HCT116 (cell line): ENCODE data around the gene ADRB1. TPM values are rescaled to one million over a fixed set of nuclear protein-coding genes. Genes with fewer than 3 reads are reported as not detected.

Source experiments
- ATAC-seq: fragments of 200-7000 bp; cut with Tn5 transposase; 2 replicates; pipeline ENCODE4 v1.9.1; 2020; ENCODE audit warnings: mild to moderate bottlenecking, moderate library complexity
- BruUV-seq: library from RNA; stranded (reverse); fragments of 400-500 nt; replicated peaks from 2 replicates; lab custom pipeline; 2021; lab: Mats Ljungman, UMichigan
- CTCF ChIA-PET: fragments of 300-600 bp; sonication (Branson Sonifier 250); formaldehyde crosslinking; loops from one replicate; lab custom pipeline; 2021; ENCODE audit warnings: antibody characterized with exemption; lab: Charles Lee
- POLR2A ChIA-PET: fragments of 300-600, 350-600 bp; sonication (Branson Sonifier 250); formaldehyde crosslinking; loops from one replicate; lab custom pipeline; 2021; ENCODE audit warnings: antibody characterized with exemption; lab: Charles Lee
- RAD21 ChIA-PET, 2 experiments: fragments of 300-600 bp; sonication (Branson Sonifier 250); formaldehyde crosslinking; loops; one replicate each; lab custom pipeline; 2023; ENCODE audit warnings: low total read pairs in 2 of 2; ENCODE audit not compliant: uncharacterized antibody in 2 of 2, unreplicated experiment in 2 of 2, low non-redundant PET in 1 of 2; lab: Charles Lee
- DNase-seq: peaks from one replicate; pipeline ENCODE4 v3.0.0-alpha.2; 2010; ENCODE audit warnings: low read depth, low spot score
- H2AFZ ChIP-seq: fragments of 200-600 bp; shearing (Covaris generic), sonication (generic); 2 replicates; pipeline ENCODE4 v1.6.1; 2017; ENCODE audit warnings: low read depth, mixed run types, mixed read lengths, antibody characterized with exemption, low read length; ENCODE audit not compliant: poor library complexity, severe bottlenecking
- H3K27ac ChIP-seq: 2 replicates; pipeline ENCODE4 v1.5.1; 2012; ENCODE audit warnings: low read depth, low read length
- H3K27me3 ChIP-seq: fragments of 200-600 bp; sonication (generic); 2 replicates; pipeline ENCODE4 v1.6.1; 2016; ENCODE audit warnings: mixed run types, low read length, mixed read lengths; ENCODE audit not compliant: insufficient read depth
- H3K36me3 ChIP-seq, 2 experiments: fragments of 200-500 bp in 1 of 2; fragments of 200-600 bp in 1 of 2; sonication (Bioruptor generic) in 1 of 2; sonication (generic) in 1 of 2; 2 replicates each; pipeline versions ENCODE4 v1.5.1 to v1.6.1; 2014 to 2016; ENCODE audit warnings: low read length in 2 of 2, inconsistent platforms in 1 of 2, mixed read lengths in 1 of 2, mixed run types in 1 of 2; ENCODE audit not compliant: insufficient read depth in 2 of 2, control insufficient read depth in 1 of 2
- H3K4me1 ChIP-seq, 2 experiments: fragments of 200-600 bp in 1 of 2; sonication (generic) in 1 of 2; 2 replicates each; pipeline versions ENCODE4 v1.5.1 to v1.6.1; 2012 to 2017; ENCODE audit warnings: low read length in 2 of 2, inconsistent platforms in 1 of 2, mild to moderate bottlenecking in 1 of 2, mixed read lengths in 1 of 2, mixed run types in 1 of 2, moderate library complexity in 1 of 2; ENCODE audit not compliant: insufficient read depth in 2 of 2, control insufficient read depth in 1 of 2
- H3K4me2 ChIP-seq: fragments of 200-600 bp; sonication (generic); 2 replicates; pipeline ENCODE4 v1.6.1; 2017; ENCODE audit warnings: mixed run types, low read length, mixed read lengths
- H3K4me3 ChIP-seq, 2 experiments: fragments of 200-600 bp in 1 of 2; sonication (generic) in 1 of 2; replicated peaks in 1 of 2; 2 replicates each; pipeline ENCODE4 v1.5.1; 2011 to 2016; ENCODE audit warnings: low read length in 2 of 2, control low read depth in 1 of 2, low read depth in 1 of 2, mild to moderate bottlenecking in 1 of 2, mixed read lengths in 1 of 2, mixed run types in 1 of 2
- H3K79me2 ChIP-seq: fragments of 200-600 bp; sonication (generic); 2 replicates; pipeline ENCODE4 v1.6.1; 2017; ENCODE audit warnings: mild to moderate bottlenecking, mixed run types, low read length, moderate library complexity, mixed read lengths; ENCODE audit not compliant: insufficient read depth
- H3K9ac ChIP-seq: fragments of 200-600 bp; sonication (generic); 2 replicates; pipeline ENCODE4 v1.6.1; 2016; ENCODE audit warnings: low read length, mixed read lengths
- H3K9me2 ChIP-seq: fragments of 200-600 bp; sonication (generic), shearing (Covaris generic); 2 replicates; pipeline ENCODE4 v1.6.1; 2017; ENCODE audit warnings: mixed run types, mild to moderate bottlenecking, moderate library complexity; ENCODE audit not compliant: insufficient read depth
- H3K9me3 ChIP-seq, 2 experiments: fragments of 200-500 bp in 1 of 2; fragments of 200-600 bp in 1 of 2; sonication (Bioruptor generic) in 1 of 2; sonication (generic) in 1 of 2; 2 replicates each; pipeline ENCODE4 v1.6.1; 2014 to 2017; ENCODE audit warnings: low read length in 2 of 2, mixed read lengths in 2 of 2, inconsistent platforms in 1 of 2, low read depth in 1 of 2, mild to moderate bottlenecking in 1 of 2, mixed run types in 1 of 2, moderate library complexity in 1 of 2; ENCODE audit not compliant: control insufficient read depth in 1 of 2, insufficient read depth in 1 of 2
- H4K20me1 ChIP-seq: fragments of 200-600 bp; sonication (generic), shearing (Covaris generic); 2 replicates; pipeline ENCODE4 v1.6.1; 2017; ENCODE audit warnings: mixed run types, mild to moderate bottlenecking, moderate library complexity; ENCODE audit not compliant: insufficient read depth
- CBX3 ChIP-seq: IDR thresholded peaks from 2 replicates; pipeline ENCODE4 v1.6.1; 2012; ENCODE audit warnings: low read depth
- CEBPB ChIP-seq: IDR thresholded peaks from 2 replicates; pipeline ENCODE4 v1.6.1; 2012; ENCODE audit warnings: low read depth
- EGR1 ChIP-seq: IDR thresholded peaks from 2 replicates; pipeline ENCODE4 v1.6.1; 2012; ENCODE audit warnings: low read depth
- ELF1 ChIP-seq: IDR thresholded peaks from 2 replicates; pipeline ENCODE4 v1.6.1; 2012; ENCODE audit warnings: low read depth, borderline replicate concordance
- EZH2phosphoT487 ChIP-seq: fragments of 200-600 bp; IDR thresholded peaks from 2 replicates; pipeline ENCODE4 v1.6.1; 2018; ENCODE audit warnings: antibody characterized with exemption, borderline replicate concordance
- POLR2A ChIP-seq: IDR thresholded peaks from 2 replicates; pipeline ENCODE4 v1.7.0; 2011; ENCODE audit warnings: borderline replicate concordance; ENCODE audit not compliant: insufficient read depth, insufficient read length; ENCODE audit errors: extremely low read depth
- RAD21 ChIP-seq: IDR thresholded peaks from 2 replicates; pipeline ENCODE4 v1.6.1; 2012; ENCODE audit warnings: low read depth, mild to moderate bottlenecking
- SIN3A ChIP-seq: IDR thresholded peaks from 2 replicates; pipeline ENCODE4 v1.6.1; 2012; ENCODE audit warnings: low read depth
- TCF7L2 ChIP-seq: IDR thresholded peaks from 2 replicates; pipeline ENCODE4 v1.7.0; 2011; ENCODE audit warnings: borderline replicate concordance, inconsistent platforms; ENCODE audit not compliant: insufficient read depth, insufficient read length; ENCODE audit errors: extremely low read depth
- YY1 ChIP-seq: IDR thresholded peaks from 2 replicates; pipeline ENCODE4 v1.6.1; 2011; ENCODE audit warnings: low read length, low read depth, moderate library complexity, mild to moderate bottlenecking; ENCODE audit not compliant: insufficient replicate concordance; ENCODE audit errors: extremely low read depth
- ZFX ChIP-seq: fragments of 450-650 bp; IDR thresholded peaks from 2 replicates; pipeline ENCODE4 v1.6.1; 2017
- intact Hi-C: fragments of 100-400 bp; cut with micrococcal nuclease; formaldehyde crosslinking; loops from 2 replicates; pipeline ENCODE4 v1.10.0; 2022
- total RNA-seq: library from RNA; stranded (reverse); gene quantifications from one replicate; pipeline ENCODE4 v1.2.1, GENCODE V29; 2021; ENCODE audit not compliant: unreplicated experiment
- TF ChIP-seq, protein P1 (sequence below): IDR thresholded peaks from 2 replicates; pipeline ENCODE4 v1.6.1; 2012; ENCODE audit warnings: low read depth
- TF ChIP-seq, protein P2 (sequence below): IDR thresholded peaks from 2 replicates; pipeline ENCODE4 v1.6.1; 2012

ADRB1 gene
- total RNA-seq, 1 experiment from 2014 or later = 0.89 TPM

GRCh38 chr10:114078346-114078745, 34.7 kb downstream of the ADRB1 start:
- Histone ChIP-seq H3K27me3 (no peaks in the 10 kb centered on the region), H3K4me3 (no peak overlapping the region), H2AFZ (no peak overlapping the region), H3K9me3 (no peaks in the 10 kb centered on the region), H3K4me1 (no peaks in the 10 kb centered on the region), H3K36me3 (no peaks in the 10 kb centered on the region), H3K9ac (no peak overlapping the region), H4K20me1 (no peaks in the 10 kb centered on the region), H3K27ac (no peak overlapping the region), H3K9me2 (no peaks in the 10 kb centered on the region), H3K4me2 (no peak overlapping the region), H3K79me2 (no peaks in the 10 kb centered on the region)
- ChIA-PET POLR2A (no interaction called here), CTCF (interaction anchor here (0.8 to 1.2 kb wide), 2 partner anchors 9 to 280 kb away, joined by 3 to 8 read pairs; no protein-coding TSS in a partner anchor), RAD21 (no interaction called here)
- DNase-seq (no peak), ATAC-seq (no peak)
- intact Hi-C loops = no loop called here
- BruUV-seq = no TSS peak
- TF ChIP-seq, protein P1, sequence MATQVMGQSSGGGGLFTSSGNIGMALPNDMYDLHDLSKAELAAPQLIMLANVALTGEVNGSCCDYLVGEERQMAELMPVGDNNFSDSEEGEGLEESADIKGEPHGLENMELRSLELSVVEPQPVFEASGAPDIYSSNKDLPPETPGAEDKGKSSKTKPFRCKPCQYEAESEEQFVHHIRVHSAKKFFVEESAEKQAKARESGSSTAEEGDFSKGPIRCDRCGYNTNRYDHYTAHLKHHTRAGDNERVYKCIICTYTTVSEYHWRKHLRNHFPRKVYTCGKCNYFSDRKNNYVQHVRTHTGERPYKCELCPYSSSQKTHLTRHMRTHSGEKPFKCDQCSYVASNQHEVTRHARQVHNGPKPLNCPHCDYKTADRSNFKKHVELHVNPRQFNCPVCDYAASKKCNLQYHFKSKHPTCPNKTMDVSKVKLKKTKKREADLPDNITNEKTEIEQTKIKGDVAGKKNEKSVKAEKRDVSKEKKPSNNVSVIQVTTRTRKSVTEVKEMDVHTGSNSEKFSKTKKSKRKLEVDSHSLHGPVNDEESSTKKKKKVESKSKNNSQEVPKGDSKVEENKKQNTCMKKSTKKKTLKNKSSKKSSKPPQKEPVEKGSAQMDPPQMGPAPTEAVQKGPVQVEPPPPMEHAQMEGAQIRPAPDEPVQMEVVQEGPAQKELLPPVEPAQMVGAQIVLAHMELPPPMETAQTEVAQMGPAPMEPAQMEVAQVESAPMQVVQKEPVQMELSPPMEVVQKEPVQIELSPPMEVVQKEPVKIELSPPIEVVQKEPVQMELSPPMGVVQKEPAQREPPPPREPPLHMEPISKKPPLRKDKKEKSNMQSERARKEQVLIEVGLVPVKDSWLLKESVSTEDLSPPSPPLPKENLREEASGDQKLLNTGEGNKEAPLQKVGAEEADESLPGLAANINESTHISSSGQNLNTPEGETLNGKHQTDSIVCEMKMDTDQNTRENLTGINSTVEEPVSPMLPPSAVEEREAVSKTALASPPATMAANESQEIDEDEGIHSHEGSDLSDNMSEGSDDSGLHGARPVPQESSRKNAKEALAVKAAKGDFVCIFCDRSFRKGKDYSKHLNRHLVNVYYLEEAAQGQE = no peak
- no peak for TF ChIP-seq SIN3A
- no peak for TF ChIP-seq CEBPB
- no peak for TF ChIP-seq POLR2A

- no peak for ATAC-seq
- POLR2A ChIA-PET = no interaction called here
- no peaks in the 10 kb centered on the region for H3K9me3 ChIP-seq
- TF ChIP-seq EZH2phosphoT487 (no peak), TCF7L2 (no peak), CEBPB (no peak), YY1 (no peak), POLR2A (no peak), RAD21 (no peak), EGR1 (no peak), CBX3 (no peak), ELF1 (no peak), ZFX (no peak)
- TF ChIP-seq, protein P1 = no peak
- TF ChIP-seq, protein P2, sequence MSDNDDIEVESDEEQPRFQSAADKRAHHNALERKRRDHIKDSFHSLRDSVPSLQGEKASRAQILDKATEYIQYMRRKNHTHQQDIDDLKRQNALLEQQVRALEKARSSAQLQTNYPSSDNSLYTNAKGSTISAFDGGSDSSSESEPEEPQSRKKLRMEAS = no peak
Measured at GRCh38 chr10:114079421-114079820, 35.8 kb downstream of the ADRB1 start.

More at GRCh38 chr10:114079421-114079820, 35.8 kb downstream of the ADRB1 start:
- BruUV-seq = no TSS peak
- Histone ChIP-seq H4K20me1 (no peaks in the 10 kb centered on the region), H3K9ac (no peak overlapping the region), H3K4me3 (no peak overlapping the region), H3K27ac (no peak overlapping the region), H3K4me1 (no peaks in the 10 kb centered on the region), H3K79me2 (no peaks in the 10 kb centered on the region), H3K4me2 (no peak overlapping the region), H3K36me3 (no peaks in the 10 kb centered on the region), H2AFZ (no peak overlapping the region), H3K9me2 (no peaks in the 10 kb centered on the region), H3K27me3 (no peaks in the 10 kb centered on the region)
- intact Hi-C loops = no loop called here
- ChIA-PET RAD21 (no interaction called here), CTCF (no interaction called here)
- DNase-seq = no peak
